ENCODE measurements around the gene TGM1. TPM values are rescaled to one million over a fixed set of nuclear protein-coding genes. Genes with fewer than 3 reads are reported as not detected.

TGM1 gene
- total and polyA plus RNA-seq, 7 donors = 0.33 to 2.7 (median 0.89) TPM; not detected in 1

DNA sequence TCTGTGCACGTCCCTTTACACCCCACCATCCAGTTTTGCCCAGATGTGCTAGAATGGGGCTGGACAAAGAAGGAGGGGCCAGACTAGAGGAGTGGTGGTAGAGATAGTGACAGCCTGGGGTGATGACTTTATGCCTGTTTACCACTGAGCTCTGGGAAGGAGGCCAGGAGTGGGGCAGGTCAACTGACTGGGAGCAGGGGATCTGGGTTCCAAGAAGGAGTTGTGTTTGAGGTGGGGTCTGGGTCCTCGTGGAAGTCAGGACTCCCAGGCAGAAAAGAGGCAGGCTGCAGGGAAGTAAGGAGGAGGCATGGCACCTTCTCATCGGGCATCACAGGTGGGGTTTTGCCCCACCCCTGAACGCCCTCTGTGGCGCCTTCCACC, 47.3 kb upstream of the TGM1 start:
- TF ChIP-seq POLR2A (IDR thresholded peaks at IDR 0.05) = no peak
- TF ChIP-seq, protein P1, sequence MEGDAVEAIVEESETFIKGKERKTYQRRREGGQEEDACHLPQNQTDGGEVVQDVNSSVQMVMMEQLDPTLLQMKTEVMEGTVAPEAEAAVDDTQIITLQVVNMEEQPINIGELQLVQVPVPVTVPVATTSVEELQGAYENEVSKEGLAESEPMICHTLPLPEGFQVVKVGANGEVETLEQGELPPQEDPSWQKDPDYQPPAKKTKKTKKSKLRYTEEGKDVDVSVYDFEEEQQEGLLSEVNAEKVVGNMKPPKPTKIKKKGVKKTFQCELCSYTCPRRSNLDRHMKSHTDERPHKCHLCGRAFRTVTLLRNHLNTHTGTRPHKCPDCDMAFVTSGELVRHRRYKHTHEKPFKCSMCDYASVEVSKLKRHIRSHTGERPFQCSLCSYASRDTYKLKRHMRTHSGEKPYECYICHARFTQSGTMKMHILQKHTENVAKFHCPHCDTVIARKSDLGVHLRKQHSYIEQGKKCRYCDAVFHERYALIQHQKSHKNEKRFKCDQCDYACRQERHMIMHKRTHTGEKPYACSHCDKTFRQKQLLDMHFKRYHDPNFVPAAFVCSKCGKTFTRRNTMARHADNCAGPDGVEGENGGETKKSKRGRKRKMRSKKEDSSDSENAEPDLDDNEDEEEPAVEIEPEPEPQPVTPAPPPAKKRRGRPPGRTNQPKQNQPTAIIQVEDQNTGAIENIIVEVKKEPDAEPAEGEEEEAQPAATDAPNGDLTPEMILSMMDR (IDR thresholded peaks at IDR 0.05) = no peak
- no peak for TF ChIP-seq EP300 (IDR thresholded peaks at IDR 0.05)
- no peaks in the 10 kb centered on the region for H3K9me3 ChIP-seq
- peaks cover 8 to 23% (median 11%) of the 10 kb centered on the region in 4 donors for H3K36me3 ChIP-seq
- H3K4me1 ChIP-seq = peaks cover 0 to 31% (median 29%) of the 10 kb centered on the region in 4 donors
- intact Hi-C loops (cut with DNase I) = no loop called here
- DNase-seq = no peak
- H3K27ac ChIP-seq = peak overlapping the region; percentile 79 to 91 (median 82)
- peaks cover 0 to 3% (median under 1%) of the 10 kb centered on the region in 3 donors for H3K27me3 ChIP-seq
- peak overlapping the region; percentile 44 to 62 (median 56) for H3K4me3 ChIP-seq
- 15 to 24% methylated on average over 5 of the region's 5 CpGs for WGBS, 2 donors

- H3K27me3 ChIP-seq = no peaks in the 10 kb centered on the region
- intact Hi-C loops (cut with DNase I) = no loop called here
- H3K36me3 ChIP-seq = peaks cover 13 to 28% (median 17%) of the 10 kb centered on the region in 4 donors
- WGBS, 2 donors = 64 to 84% methylated on average over 5 of the region's 5 CpGs
- TF ChIP-seq POLR2AphosphoS5 (IDR thresholded peaks at IDR 0.05) (no peak), EP300 (IDR thresholded peaks at IDR 0.05) (no peak), POLR2A (IDR thresholded peaks at IDR 0.05) (no peak)
- TF ChIP-seq, protein P1 (IDR thresholded peaks at IDR 0.05) = no peak
- no peaks in the 10 kb centered on the region for H3K9me3 ChIP-seq
- peak within 1 kb of the TSS; percentile 44 to 62 (median 56) for H3K4me3 ChIP-seq
- peaks cover 0 to 31% (median 29%) of the 10 kb centered on the region in 4 donors for H3K4me1 ChIP-seq
- DNase-seq = no peak
- H3K27ac ChIP-seq = peak within 1 kb of the TSS; percentile 79 to 91 (median 82)
These were observed 46.7 kb upstream of the TGM1 start, which contains the start of gene LTB4R2 for GRCh38 chr14:24309538-24310264. Gene LTB4R2 (plus strand): TSS chr14:24310140. CDS start chr14:24310665, 525 bp downstream.

DNA sequence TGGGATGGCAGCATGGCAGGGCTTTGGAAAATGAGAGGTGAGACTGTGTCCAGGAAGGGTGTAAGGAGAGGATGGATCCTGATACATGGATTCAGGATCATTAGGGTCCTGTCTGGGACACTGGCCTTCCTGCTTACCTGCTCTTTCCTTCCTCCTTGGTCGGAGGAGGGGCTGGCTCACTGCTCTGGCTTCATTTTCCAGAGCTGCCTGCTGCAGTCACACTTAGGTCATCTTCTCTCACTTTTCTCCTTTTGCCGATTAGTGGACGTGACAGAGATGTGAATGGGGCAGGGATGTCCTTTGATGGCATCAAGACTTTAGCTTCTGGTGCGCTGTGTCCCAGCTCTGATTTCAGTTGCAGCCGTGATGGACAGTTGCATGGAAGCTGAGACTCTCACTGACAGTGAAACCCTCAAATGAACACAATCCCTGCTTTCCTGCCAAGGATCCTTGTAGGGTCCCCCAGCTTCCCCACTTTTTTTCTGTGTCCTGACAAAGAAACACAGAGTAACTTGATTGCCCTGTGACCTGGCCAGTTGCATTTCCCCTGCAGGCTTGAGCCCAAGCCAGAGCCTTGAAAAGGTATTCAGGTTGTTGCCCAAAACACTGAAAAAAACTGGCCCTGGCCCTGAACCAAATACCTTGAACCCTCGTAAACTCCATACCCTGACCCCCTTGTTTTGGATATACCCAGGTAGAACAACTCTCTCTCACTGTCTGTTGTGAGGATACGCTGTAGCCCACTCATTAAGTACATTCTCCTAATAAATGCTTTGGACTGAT, 45.6 kb upstream of the TGM1 start:
- Histone ChIP-seq H3K9me3 (no peaks in the 10 kb centered on the region), H3K4me3 (no peak overlapping the region), H3K27me3 (no peaks in the 10 kb centered on the region), H3K27ac (no peak overlapping the region), H3K4me1 (peaks cover 0 to 31% (median 29%) of the 10 kb centered on the region in 4 donors), H3K36me3 (peaks cover 25 to 40% (median 29%) of the 10 kb centered on the region in 4 donors)
- no peak for DNase-seq
- TF ChIP-seq POLR2A (IDR thresholded peaks at IDR 0.05) = no peak
- no peak for TF ChIP-seq EP300 (IDR thresholded peaks at IDR 0.05)
- TF ChIP-seq POLR2AphosphoS5 (IDR thresholded peaks at IDR 0.05) = no peak
- 82 to 90% methylated on average over 7 of the region's 7 CpGs for WGBS, 2 donors
- intact Hi-C loops (cut with DNase I) = no loop called here

DNA sequence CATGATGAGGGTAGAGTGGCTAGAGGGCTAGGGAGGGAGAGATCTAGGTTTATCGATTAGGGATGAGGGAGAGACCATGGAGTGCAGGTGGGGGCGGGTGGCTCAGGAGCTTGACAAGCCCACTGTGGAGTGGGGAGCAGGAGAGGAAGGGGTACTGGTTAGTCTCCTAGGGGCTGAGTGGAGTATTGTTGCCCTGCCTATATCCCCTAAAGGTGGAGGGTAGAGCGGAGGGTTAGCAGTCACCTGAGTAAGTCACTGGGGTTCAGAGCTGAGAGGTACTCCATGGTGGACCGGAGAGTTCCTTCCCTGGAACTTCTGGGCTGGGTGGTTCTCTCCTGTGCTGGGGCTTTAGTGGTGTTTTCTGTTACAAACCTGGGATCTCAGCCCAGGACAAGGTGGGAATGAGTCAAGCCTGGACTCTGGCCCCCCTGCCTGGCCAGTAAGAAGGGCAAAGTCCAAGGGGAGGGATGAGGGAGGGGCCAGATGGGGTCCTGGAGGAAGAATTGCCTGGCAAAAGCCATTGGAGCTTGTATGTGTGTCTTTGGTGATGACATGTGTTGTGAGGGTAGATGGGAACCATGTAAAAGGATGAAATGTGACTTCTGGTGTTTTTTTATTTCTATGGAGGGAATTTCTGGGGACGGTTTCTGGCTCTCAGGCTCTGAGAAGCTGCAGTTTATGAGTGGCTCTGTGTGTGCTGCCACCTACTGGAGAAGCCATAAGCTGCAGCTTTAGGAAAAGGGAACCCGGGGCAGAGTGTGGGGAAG, 44.8 kb upstream of the TGM1 start, which contains the start of gene CIDEB:
Gene CIDEB, minus strand, starts transcription at position 403 of the 767 bp plus-strand sequence. Its CDS starts 119 bp downstream, at position 284.
- peaks cover 0 to 31% (median 29%) of the 10 kb centered on the region in 4 donors for H3K4me1 ChIP-seq
- peaks cover 33 to 48% (median 35%) of the 10 kb centered on the region in 4 donors for H3K36me3 ChIP-seq
- H3K27me3 ChIP-seq = no peaks in the 10 kb centered on the region
- TF ChIP-seq, protein P1 (IDR thresholded peaks at IDR 0.05) = peak; percentile 58 to 93 (median 78)
- TF ChIP-seq POLR2A (IDR thresholded peaks at IDR 0.05) = no peak
- H3K4me3 ChIP-seq = no peak within 1 kb of the TSS
- intact Hi-C loops (cut with DNase I) = no loop called here
- H3K27ac ChIP-seq = no peak within 1 kb of the TSS
- WGBS, 2 donors = 34 to 53% methylated on average over 6 of the region's 6 CpGs
- DNase-seq = peak; percentile 77
- H3K9me3 ChIP-seq = no peaks in the 10 kb centered on the region

Data from sigmoid colon (tissue), 7 donors.